ENCODE results near the gene GPT2.

Gene GPT2

GRCh38 chr16:46885960-46886763, 2.0 kb downstream of the GPT2 start:
- no peak for TF ChIP-seq SIN3A (IDR thresholded peaks at IDR 0.05; ENCODE audit: borderline replicate concordance, insufficient read depth, low read length)
- TF ChIP-seq FOXP2 (optimal IDR thresholded peaks at IDR 0.05; ENCODE audit: borderline replicate concordance, extremely low read depth, extremely low read length, insufficient read depth), result no peak
- TF ChIP-seq TAF1 (IDR thresholded peaks at IDR 0.05; ENCODE audit: borderline replicate concordance, insufficient read depth, low read length), result no peak
- no peak for TF ChIP-seq REST (IDR thresholded peaks at IDR 0.05; ENCODE audit: insufficient read depth in 1 of 2, low read depth in 2 of 2, low read length in 2 of 2)
- TF ChIP-seq POLR2AphosphoS5 (IDR thresholded peaks at IDR 0.05; ENCODE audit: low read depth, low read length), result no peak

DNA sequence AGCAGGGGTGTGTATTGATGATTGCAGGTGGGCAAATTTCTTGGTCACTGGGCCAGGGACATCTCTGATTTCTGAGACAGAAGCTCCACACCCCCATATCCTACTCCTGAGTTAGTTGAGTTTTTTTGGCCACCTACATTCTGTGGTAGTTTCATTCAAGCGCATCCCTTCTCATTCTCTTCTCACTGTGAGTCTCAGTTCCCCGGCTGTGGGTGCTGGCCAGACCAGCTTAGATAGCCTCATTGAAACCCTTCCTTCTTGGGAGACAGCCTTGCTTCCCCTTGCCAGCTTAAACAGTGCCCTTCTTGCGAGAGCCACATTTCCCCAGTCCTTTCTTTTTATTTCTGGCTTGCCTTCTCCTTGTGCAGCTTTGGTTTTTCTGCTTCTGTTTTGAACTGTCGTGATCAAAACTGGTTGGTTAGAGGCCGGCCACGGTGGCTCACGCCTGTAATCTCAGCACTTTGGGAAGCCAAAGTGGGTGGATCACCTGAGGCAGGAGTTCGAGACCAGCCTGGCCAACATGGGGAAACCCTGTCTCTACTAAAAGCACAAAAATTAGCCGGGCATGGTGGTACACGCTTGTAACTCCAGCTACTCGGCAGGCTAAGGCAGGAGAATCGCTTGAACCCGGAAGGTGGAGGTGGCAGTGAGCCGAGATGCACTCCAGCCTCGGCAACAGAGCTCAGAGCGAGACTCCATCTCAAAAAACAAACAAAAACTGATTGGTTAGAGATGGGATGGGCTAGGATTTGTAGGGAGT, 2.8 kb downstream of the GPT2 start:
- TF ChIP-seq TAF1 (IDR thresholded peaks at IDR 0.05; ENCODE audit: borderline replicate concordance, insufficient read depth, low read length) (no peak), SIN3A (IDR thresholded peaks at IDR 0.05; ENCODE audit: borderline replicate concordance, insufficient read depth, low read length) (no peak), REST (IDR thresholded peaks at IDR 0.05; ENCODE audit: insufficient read depth in 1 of 2, low read depth in 2 of 2, low read length in 2 of 2) (no peak), FOXP2 (optimal IDR thresholded peaks at IDR 0.05; ENCODE audit: borderline replicate concordance, extremely low read depth, extremely low read length, insufficient read depth) (no peak), POLR2AphosphoS5 (IDR thresholded peaks at IDR 0.05; ENCODE audit: low read depth, low read length) (no peak)

GRCh38 chr16:46887524-46887854, 3.3 kb downstream of the GPT2 start:
- TF ChIP-seq SIN3A (IDR thresholded peaks at IDR 0.05; ENCODE audit: borderline replicate concordance, insufficient read depth, low read length) (no peak), TAF1 (IDR thresholded peaks at IDR 0.05; ENCODE audit: borderline replicate concordance, insufficient read depth, low read length) (no peak), REST (IDR thresholded peaks at IDR 0.05; ENCODE audit: insufficient read depth in 1 of 2, low read depth in 2 of 2, low read length in 2 of 2) (no peak), POLR2AphosphoS5 (IDR thresholded peaks at IDR 0.05; ENCODE audit: low read depth, low read length) (no peak), FOXP2 (optimal IDR thresholded peaks at IDR 0.05; ENCODE audit: borderline replicate concordance, extremely low read depth, extremely low read length, insufficient read depth) (no peak)

GRCh38 chr16:46889245-46889941, 5.2 kb downstream of the GPT2 start:
- no peak for TF ChIP-seq REST (IDR thresholded peaks at IDR 0.05; ENCODE audit: insufficient read depth in 1 of 2, low read depth in 2 of 2, low read length in 2 of 2)
- TF ChIP-seq FOXP2 (optimal IDR thresholded peaks at IDR 0.05; ENCODE audit: borderline replicate concordance, extremely low read depth, extremely low read length, insufficient read depth), result no peak
- TF ChIP-seq TAF1 (IDR thresholded peaks at IDR 0.05; ENCODE audit: borderline replicate concordance, insufficient read depth, low read length), result no peak
- no peak for TF ChIP-seq POLR2AphosphoS5 (IDR thresholded peaks at IDR 0.05; ENCODE audit: low read depth, low read length)
- no peak for TF ChIP-seq SIN3A (IDR thresholded peaks at IDR 0.05; ENCODE audit: borderline replicate concordance, insufficient read depth, low read length)

Data from PFSK-1 (cell line).